Endothelial cell of umbilical vein (primary cell): Measurements from ENCODE around the gene CDH1. TPM values are rescaled to one million over a fixed set of nuclear protein-coding genes. Genes with fewer than 3 reads are reported as not detected.

Experiments used
- BruUV-seq: library from RNA; stranded (reverse); fragments of 400-500 nt; replicated peaks from 2 replicates; lab custom pipeline; 2021; lab: Mats Ljungman, UMichigan
- CTCF ChIA-PET: fragments of 300-600, 350-600 bp; sonication (Branson Sonifier 250); formaldehyde crosslinking; loops from one replicate; lab custom pipeline; 2021; ENCODE audit warnings: antibody characterized with exemption, inconsistent platforms; lab: Charles Lee
- POLR2A ChIA-PET: fragments of 300-600, 350-600 bp; sonication (Branson Sonifier 250); formaldehyde crosslinking; loops from one replicate; lab custom pipeline; 2021; ENCODE audit warnings: antibody characterized with exemption, inconsistent platforms; lab: Charles Lee
- DNase-seq: peaks from one replicate; pipeline ENCODE4 v3.0.0-alpha.2; 2011; ENCODE audit warnings: low read depth, low spot score
- FAIRE-seq: peaks from 2 replicates; lab custom pipeline; 2011; peaks lifted over from hg19 to GRCh38; lab: Jason Lieb, UNC
- H2AFZ ChIP-seq: 2 replicates; pipeline ENCODE4 v1.6.0; 2012; ENCODE audit warnings: low read depth, low read length, control low read depth, inconsistent platforms
- H3K27ac ChIP-seq: 2 replicates; pipeline ENCODE4 v1.5.1; 2011; ENCODE audit warnings: low read depth, mild to moderate bottlenecking, control low read depth, low read length, moderate library complexity; ENCODE audit not compliant: insufficient read depth
- H3K27me3 ChIP-seq, 2 experiments: 2 replicates each; pipeline versions ENCODE4 v1.6.0 to v1.6.1; 2011; ENCODE audit warnings: low read length in 2 of 2, mixed read lengths in 1 of 2; ENCODE audit not compliant: control insufficient read depth in 2 of 2, insufficient read depth in 2 of 2
- H3K36me3 ChIP-seq, 2 experiments: 2 replicates in 1 of 2; 3 replicates in 1 of 2; pipeline ENCODE4 v1.5.1; 2011; ENCODE audit warnings: low read length in 2 of 2, mild to moderate bottlenecking in 1 of 2, moderate library complexity in 1 of 2; ENCODE audit not compliant: control insufficient read depth in 2 of 2, insufficient read depth in 2 of 2; ENCODE audit errors: extremely low read depth in 1 of 2
- H3K4me1 ChIP-seq: 3 replicates; pipeline ENCODE4 v1.5.1; 2011; ENCODE audit warnings: mild to moderate bottlenecking, low read length; ENCODE audit not compliant: control insufficient read depth, insufficient read depth; ENCODE audit errors: extremely low read depth
- H3K4me2 ChIP-seq: 2 replicates; pipeline ENCODE4 v1.6.1; 2011; ENCODE audit warnings: low read length, control low read depth, mixed read lengths; ENCODE audit not compliant: insufficient read depth
- H3K4me3 ChIP-seq, 3 experiments: fragments of 200-600 bp in 1 of 3; sonication (generic), shearing (Covaris generic) in 1 of 3; replicated peaks in 1 of 3; 2 replicates each; pipeline ENCODE4 v1.5.1; 2011 to 2016; ENCODE audit warnings: control low read depth in 3 of 3, low read length in 3 of 3, mild to moderate bottlenecking in 2 of 3, inconsistent platforms in 1 of 3, low read depth in 1 of 3, moderate library complexity in 1 of 3; ENCODE audit not compliant: insufficient read depth in 1 of 3
- H3K79me2 ChIP-seq: 2 replicates; pipeline ENCODE4 v1.6.0; 2012; ENCODE audit warnings: low read length, inconsistent platforms; ENCODE audit not compliant: control insufficient read depth, insufficient read depth
- H3K9ac ChIP-seq: replicated peaks from 2 replicates; pipeline ENCODE3; 2011; ENCODE audit warnings: low read length, control low read depth; ENCODE audit not compliant: insufficient read depth; ENCODE audit errors: extremely low read depth
- H3K9me1 ChIP-seq: replicated peaks from 3 replicates; pipeline ENCODE4 v1.6.0; 2011; ENCODE audit warnings: mild to moderate bottlenecking, low read length; ENCODE audit not compliant: control insufficient read depth, insufficient read depth; ENCODE audit errors: extremely low read depth
- H3K9me3 ChIP-seq: replicated peaks from 2 replicates; pipeline ENCODE4 v1.5.1; 2012; ENCODE audit warnings: low read length, inconsistent platforms; ENCODE audit not compliant: control insufficient read depth, insufficient read depth
- H4K20me1 ChIP-seq: replicated peaks from 2 replicates; pipeline ENCODE3; 2011; ENCODE audit warnings: mild to moderate bottlenecking, low read length; ENCODE audit not compliant: control insufficient read depth, insufficient read depth; ENCODE audit errors: extremely low read depth
- EZH2 ChIP-seq: IDR thresholded peaks from 2 replicates; pipeline ENCODE4 v1.6.1; 2012; ENCODE audit warnings: borderline replicate concordance, low read depth, mild to moderate bottlenecking, moderate library complexity, low read length, inconsistent platforms; ENCODE audit not compliant: severe bottlenecking
- FOS ChIP-seq: IDR thresholded peaks from 2 replicates; pipeline ENCODE4 v1.6.1; 2011; ENCODE audit warnings: mild to moderate bottlenecking, low read length, moderate library complexity, borderline replicate concordance; ENCODE audit not compliant: insufficient read depth
- GATA2 ChIP-seq: IDR thresholded peaks from 2 replicates; pipeline ENCODE4 v1.7.0; 2011; ENCODE audit warnings: low read depth, mild to moderate bottlenecking, moderate library complexity, mixed read lengths, low read length; ENCODE audit not compliant: insufficient read length, insufficient read depth
- JUN ChIP-seq: IDR thresholded peaks from 2 replicates; pipeline ENCODE4 v1.6.1; 2011; ENCODE audit warnings: borderline replicate concordance, low read depth; ENCODE audit not compliant: insufficient read length, insufficient read depth
- MYC ChIP-seq: IDR thresholded peaks from one replicate; pipeline ENCODE4 v1.6.1; 2011; ENCODE audit warnings: mild to moderate bottlenecking, low read depth, low read length
- POLR2A ChIP-seq: IDR thresholded peaks from 2 replicates; pipeline ENCODE4 v1.6.1; 2012; ENCODE audit warnings: low read depth, mild to moderate bottlenecking, control low read depth, low read length
- POLR2AphosphoS5 ChIP-seq: IDR thresholded peaks from 2 replicates; pipeline ENCODE4 v1.6.1; 2012; ENCODE audit warnings: low read depth, mild to moderate bottlenecking, control low read depth, low read length, moderate library complexity; ENCODE audit not compliant: insufficient read depth
- dilution Hi-C: fragments of 300-500 bp; cut with MboI; formaldehyde crosslinking; loops from one replicate; pipeline ENCODE4 v1.15.0; 2019; ENCODE audit warnings: low sequenced_read_pairs; ENCODE audit not compliant: extremely low pct_ligation_motif_present
- intact Hi-C: fragments of 100-400 bp; cut with micrococcal nuclease; formaldehyde crosslinking; loops from one replicate; pipeline ENCODE4 v1.10.0; 2022
- polyA plus RNA-seq, 4 experiments: library from polyadenylated mRNA; depleted of rRNA in 3 of 4; stranded (reverse) in 3 of 4; unstranded in 1 of 4; fragments of >200 nt; gene quantifications; 2 replicates each; pipeline versions ENCODE4 v1.2.1 to v1.2.3, GENCODE V29; 2011 to 2012; ENCODE audit warnings: missing spikeins in 1 of 4
- total RNA-seq: library from RNA; stranded (reverse); gene quantifications from 2 replicates; pipeline ENCODE4 v1.2.3, GENCODE V29; 2021
- TF ChIP-seq, protein P1 (sequence below): IDR thresholded peaks from 2 replicates; pipeline ENCODE4 v1.6.1; 2011; ENCODE audit not compliant: insufficient read depth, insufficient read length
- TF ChIP-seq, protein P2 (sequence below), 2 donors: IDR thresholded peaks; 1 replicate in 1 of 2; 2 replicates in 1 of 2; pipeline ENCODE4 v1.5.1; 2011; ENCODE audit warnings: low read length in 2 of 2, mild to moderate bottlenecking in 2 of 2, moderate library complexity in 2 of 2, control low read depth in 1 of 2, inconsistent platforms in 1 of 2, low read depth in 1 of 2; ENCODE audit not compliant: insufficient read depth in 1 of 2; ENCODE audit errors: extremely low read depth in 1 of 2

Gene CDH1
- total and polyA plus RNA-seq, 2 donors (not counting 3 experiments of a cell fraction or from before 2014, with no cell fraction given) = 0.28 to 0.69 TPM

DNA sequence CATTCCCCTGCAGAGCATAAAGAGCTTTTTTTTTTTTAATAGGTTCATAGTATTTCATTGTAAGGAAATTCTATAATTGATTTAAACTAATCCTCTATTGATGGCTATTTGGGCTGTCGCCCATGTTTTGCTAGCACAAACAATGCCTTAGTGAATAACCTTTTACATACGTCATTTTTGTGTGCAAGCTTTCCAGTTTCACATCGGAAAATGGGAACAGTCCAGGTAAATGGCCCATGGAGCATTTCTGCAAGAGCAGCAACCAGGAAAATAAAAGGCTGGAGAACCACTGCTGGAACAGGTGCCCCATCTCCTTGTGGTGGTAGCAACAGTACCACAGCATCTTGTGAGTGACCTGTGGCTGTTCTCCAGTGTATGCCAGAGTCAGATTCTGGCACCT, 48.6 kb downstream of the CDH1 start:
- no TSS peak for BruUV-seq
- intact Hi-C loops = no loop called here
- Histone ChIP-seq H3K9me3 (no peaks in the 10 kb centered on the region), H3K4me3 (no peak overlapping the region), H3K36me3 (no peaks in the 10 kb centered on the region), H3K27me3 (no peaks in the 10 kb centered on the region), H4K20me1 (no peaks in the 10 kb centered on the region), H3K4me1 (no peaks in the 10 kb centered on the region), H3K9me1 (no peaks in the 10 kb centered on the region), H3K27ac (no peak overlapping the region), H3K4me2 (no peak overlapping the region), H3K9ac (no peak overlapping the region), H2AFZ (no peak overlapping the region), H3K79me2 (no peaks in the 10 kb centered on the region)
- CTCF ChIA-PET = no interaction called here
- POLR2A ChIA-PET = no interaction called here
- FAIRE-seq (no peak), DNase-seq (no peak)
- dilution Hi-C loops = no loop called here
- TF ChIP-seq, protein P1, sequence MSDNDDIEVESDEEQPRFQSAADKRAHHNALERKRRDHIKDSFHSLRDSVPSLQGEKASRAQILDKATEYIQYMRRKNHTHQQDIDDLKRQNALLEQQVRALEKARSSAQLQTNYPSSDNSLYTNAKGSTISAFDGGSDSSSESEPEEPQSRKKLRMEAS = no peak
- no peak for TF ChIP-seq POLR2A
- TF ChIP-seq EZH2 = no peak
- no peak for TF ChIP-seq FOS
- no peak for TF ChIP-seq GATA2
- TF ChIP-seq JUN = no peak
- TF ChIP-seq MYC = no peak
- TF ChIP-seq, protein P2, sequence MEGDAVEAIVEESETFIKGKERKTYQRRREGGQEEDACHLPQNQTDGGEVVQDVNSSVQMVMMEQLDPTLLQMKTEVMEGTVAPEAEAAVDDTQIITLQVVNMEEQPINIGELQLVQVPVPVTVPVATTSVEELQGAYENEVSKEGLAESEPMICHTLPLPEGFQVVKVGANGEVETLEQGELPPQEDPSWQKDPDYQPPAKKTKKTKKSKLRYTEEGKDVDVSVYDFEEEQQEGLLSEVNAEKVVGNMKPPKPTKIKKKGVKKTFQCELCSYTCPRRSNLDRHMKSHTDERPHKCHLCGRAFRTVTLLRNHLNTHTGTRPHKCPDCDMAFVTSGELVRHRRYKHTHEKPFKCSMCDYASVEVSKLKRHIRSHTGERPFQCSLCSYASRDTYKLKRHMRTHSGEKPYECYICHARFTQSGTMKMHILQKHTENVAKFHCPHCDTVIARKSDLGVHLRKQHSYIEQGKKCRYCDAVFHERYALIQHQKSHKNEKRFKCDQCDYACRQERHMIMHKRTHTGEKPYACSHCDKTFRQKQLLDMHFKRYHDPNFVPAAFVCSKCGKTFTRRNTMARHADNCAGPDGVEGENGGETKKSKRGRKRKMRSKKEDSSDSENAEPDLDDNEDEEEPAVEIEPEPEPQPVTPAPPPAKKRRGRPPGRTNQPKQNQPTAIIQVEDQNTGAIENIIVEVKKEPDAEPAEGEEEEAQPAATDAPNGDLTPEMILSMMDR (IDR thresholded peaks at IDR 0.05; ENCODE audit: extremely low read depth in 1 of 2, insufficient read depth in 1 of 2, low read depth in 1 of 2, low read length in 2 of 2) = no peak
- TF ChIP-seq POLR2AphosphoS5 = no peak
